HG02798 (cell line): Measurements from ENCODE around the gene GPR61.

ENCODE experiments used
- ATAC-seq: cut with Tn5 transposase; IDR thresholded peaks from one replicate; pipeline ENCODE4 v1.9.1; 2021; ENCODE audit warnings: mild to moderate bottlenecking; ENCODE audit not compliant: unreplicated experiment, poor library complexity

Gene GPR61

DNA sequence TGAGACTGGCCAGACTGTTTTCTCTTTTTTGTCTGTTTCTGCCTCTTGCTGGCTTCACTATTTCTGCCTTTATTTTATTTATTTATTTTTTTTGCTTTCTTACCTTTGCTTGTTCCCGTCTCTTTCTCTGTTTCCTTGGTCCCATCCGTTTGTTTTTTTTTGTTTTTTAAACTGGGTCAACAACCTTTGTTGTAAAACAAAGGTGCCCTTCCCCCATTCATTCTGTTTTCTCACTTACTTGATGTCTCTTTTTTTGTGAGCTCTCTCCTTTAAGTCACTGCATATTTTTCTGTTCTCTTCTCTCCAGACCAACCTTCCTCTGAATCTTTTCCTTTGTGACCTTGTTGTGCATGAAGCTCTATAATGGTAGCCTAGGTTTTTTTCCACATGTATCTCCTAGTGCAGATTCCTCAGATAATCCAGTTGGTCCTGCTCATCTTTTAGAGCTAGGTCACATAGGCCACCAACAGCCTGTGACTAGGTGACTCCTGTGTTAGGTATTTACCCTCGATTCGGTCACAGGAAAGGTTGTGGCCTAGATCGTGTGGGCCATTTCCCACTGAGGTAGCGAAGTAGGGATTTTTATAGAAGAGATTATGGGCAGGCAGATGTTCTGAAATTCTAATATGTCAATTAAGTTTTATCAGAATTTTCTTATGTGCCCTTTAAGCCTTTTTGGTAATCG lies 24.7 kb downstream of the GPR61 start:
- ATAC-seq = no peak

- ATAC-seq = no peak
Measured at GRCh38 chr1:109565241-109565640, 25.6 kb downstream of the GPR61 start.

DNA sequence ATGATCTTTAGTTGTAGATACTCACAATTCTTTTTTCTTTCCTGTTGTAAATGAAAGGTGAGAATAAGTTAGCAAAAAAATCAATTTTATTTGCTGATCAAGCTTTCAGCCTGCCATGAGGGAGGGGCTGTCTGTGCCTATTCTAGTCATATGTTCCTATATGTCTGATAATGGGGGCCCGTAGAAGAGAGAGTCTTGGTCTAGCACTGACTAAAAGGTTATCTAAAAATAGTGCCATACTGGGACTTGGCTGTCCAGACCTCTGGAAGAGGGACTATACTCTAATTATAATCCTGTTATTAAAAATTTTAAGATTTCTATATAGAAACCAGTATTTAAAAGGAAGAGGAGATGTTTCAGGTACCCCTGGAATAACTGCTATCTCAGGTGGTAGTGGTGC lies 27.3 kb downstream of the GPR61 start:
- ATAC-seq = no peak

- no peak for ATAC-seq
Measured at GRCh38 chr1:109567877-109568672, 28.4 kb downstream of the GPR61 start.

DNA sequence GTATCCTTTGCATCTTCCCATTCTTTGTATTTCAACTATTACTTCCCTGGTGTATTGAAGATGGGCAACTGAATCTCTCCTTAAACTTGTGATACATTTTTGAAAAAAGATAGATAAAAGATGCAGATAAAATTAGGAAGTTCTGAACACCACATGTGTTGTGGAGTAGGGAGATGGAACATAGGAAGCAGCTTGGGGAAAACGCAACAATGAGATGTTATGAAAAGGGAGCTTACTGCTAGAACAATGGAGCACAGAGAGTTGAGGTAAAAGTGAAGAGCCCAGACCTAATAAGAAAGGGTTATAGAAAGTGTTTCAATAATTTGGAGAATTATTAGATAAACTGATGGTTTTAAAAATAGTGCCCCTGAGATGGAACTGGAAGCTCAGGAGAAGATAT lies 29.7 kb downstream of the GPR61 start:
- no peak for ATAC-seq

DNA sequence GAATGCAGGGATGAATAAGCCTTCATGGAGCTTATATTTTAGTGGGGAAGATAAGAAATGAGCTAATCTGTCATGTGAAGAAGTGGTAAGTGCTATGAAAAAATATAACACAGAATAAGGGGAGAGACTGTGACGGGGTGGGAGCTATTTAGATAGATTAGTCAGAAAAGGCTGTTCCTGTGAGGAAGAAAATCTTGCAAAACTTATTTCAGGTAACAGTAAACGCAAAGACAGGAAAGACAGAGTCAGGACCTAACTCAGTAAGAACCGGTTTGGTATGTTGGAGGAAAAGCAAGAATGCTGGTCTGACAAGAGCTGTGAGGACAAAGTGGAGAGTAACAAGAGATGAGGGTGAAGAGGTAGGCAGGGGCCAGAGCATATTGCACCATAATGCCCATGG lies 30.7 kb downstream of the GPR61 start:
- ATAC-seq = no peak

DNA sequence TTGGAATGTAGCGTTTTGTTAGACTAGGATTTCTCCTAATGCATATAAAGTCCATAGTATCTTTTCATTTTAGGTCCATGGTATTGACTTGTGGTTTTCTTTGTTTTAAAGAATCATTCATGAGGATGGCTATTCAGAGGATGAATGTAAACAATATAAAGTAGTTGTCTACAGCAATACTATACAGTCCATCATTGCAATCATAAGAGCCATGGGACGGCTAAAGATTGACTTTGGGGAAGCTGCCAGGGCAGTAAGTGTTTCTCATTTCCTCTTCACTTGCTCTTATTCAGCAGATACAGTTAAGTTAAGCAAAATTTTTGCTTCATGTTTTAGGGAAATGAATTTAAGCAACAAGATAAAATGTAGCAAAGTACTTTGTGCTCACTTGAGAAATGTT lies 34.1 kb downstream of the GPR61 start:
- no peak for ATAC-seq

- no peak for ATAC-seq
Measured at GRCh38 chr1:109578947-109579443, 39.3 kb downstream of the GPR61 start.

DNA sequence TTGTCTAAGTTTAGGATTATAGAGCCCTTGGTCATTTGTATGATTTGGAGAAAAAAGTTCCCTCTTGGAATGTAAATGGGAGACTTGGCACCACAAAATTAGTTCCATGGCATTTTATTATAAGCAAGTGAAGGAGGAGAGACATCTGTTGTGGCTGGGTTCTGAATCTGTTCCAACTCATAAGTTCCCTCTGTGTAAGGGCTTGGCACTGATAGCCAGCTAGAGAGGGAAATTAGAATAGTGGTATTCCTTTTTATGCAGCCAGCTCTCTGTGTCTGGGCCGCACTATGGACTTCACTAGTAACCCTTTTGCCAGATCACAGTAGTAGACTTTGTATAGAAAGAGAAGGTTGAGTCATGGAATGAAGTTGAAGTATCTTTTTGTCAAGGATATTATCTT lies 39.8 kb downstream of the GPR61 start:
- ATAC-seq = no peak

DNA sequence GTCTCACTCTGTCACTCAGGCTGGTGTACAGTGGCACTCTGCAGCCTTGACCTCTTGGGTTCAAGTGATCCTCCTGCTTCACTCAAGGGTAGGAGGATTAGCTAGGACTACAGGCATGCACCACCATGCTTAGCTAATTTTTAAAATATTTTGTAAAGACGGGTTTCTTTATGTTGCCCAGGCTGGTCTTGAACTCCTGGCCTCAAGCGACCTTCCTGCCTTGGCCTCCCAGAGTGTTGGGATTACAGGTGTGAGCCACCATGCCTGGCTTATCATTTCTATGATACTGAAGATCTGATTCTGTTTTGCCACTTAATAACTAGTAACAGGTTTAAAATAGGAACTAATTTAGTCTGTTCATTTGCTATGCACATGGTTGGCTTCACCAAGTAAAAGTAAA lies 42.3 kb downstream of the GPR61 start:
- ATAC-seq = no peak

DNA sequence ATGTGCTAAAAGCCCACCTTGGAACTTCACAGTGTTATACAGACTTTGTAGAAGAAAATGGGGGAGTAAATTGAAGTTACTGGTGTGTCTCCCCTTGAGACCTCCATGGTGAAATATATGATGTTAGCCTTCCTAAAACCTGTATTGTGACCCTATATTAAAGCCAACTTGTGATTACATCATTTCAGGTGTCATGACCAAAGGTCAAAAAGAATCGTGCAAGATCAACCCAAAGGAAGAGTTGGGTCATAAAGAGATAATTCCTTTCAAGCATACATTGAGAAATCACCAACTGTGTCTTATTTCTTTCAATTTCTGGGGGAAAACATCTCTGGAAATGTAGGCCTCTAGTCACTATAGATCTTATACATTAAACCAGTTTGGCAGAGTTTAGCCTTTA lies 45.1 kb downstream of the GPR61 start:
- no peak for ATAC-seq

- ATAC-seq = no peak
Measured at GRCh38 chr1:109586055-109586454, 46.4 kb downstream of the GPR61 start.

DNA sequence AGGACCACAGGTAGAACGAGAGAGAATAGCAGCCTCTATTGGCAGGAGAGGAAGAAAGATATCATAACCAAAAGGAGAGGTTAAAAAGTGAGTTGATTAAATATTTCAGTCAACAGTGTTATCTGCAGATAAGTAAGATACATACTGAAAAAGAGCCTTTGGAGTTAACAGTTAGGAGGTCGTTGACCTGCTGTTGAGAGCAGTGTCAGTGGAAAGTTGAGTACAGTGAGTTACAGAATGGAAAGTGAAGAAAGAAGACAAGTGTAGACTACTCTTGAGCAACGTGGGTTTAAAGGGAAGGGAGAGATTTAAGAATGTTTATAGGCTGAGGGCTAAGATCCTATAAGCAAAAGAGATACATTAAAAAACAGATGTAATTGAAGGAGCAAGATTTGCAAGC lies 49.5 kb downstream of the GPR61 start:
- ATAC-seq = no peak

DNA sequence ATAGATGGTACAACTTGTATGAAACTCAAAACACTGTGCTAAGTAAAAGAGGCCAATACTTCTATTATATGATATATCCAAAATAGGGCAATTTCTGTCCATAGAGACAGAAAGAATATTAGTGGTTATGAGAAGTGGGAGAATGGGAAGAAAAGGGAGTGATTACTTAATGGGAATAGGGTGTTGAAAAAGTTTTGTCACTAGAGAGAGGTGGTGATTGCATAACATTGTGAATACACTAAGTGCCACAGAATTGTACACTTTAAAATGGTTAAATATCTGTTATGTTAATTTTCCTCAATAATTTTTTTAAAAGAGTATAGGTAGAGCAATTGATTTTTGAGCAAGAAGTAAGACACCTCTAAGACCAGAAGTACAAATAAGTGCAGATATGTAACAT lies 50.0 kb downstream of the GPR61 start:
- no peak for ATAC-seq

- ATAC-seq = no peak
Measured at GRCh38 chr1:109592916-109593315, 53.2 kb downstream of the GPR61 start.

DNA sequence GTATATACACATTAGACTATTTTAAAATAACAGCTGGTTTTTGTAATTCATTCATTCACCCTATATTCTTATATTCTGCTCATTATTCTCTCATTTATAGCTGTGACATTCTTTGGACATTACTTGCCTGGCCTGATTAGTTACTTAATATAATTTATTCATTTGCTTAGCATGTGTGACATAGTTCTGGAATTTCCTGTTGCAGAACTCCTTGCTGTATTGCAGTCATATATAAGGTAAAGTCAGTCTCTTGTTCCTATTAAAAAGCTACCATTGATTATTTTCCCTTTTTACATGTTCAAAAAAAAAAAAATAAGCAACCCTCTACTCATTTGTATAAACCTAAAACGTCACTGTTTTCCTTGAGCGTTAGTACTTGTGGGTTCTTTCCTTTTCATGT lies 55.9 kb downstream of the GPR61 start:
- ATAC-seq = no peak
